ENCODE measurements around the gene UBAC1. TPM values are rescaled to one million over a fixed set of nuclear protein-coding genes. Genes with fewer than 3 reads are reported as not detected.

The UBAC1 gene
- total and polyA plus RNA-seq, 10 of the 15 experiments (the other 5 are each of a cell fraction or from before 2014, with no cell fraction given): 16.7 to 54.6 (median 38.5) TPM

DNA sequence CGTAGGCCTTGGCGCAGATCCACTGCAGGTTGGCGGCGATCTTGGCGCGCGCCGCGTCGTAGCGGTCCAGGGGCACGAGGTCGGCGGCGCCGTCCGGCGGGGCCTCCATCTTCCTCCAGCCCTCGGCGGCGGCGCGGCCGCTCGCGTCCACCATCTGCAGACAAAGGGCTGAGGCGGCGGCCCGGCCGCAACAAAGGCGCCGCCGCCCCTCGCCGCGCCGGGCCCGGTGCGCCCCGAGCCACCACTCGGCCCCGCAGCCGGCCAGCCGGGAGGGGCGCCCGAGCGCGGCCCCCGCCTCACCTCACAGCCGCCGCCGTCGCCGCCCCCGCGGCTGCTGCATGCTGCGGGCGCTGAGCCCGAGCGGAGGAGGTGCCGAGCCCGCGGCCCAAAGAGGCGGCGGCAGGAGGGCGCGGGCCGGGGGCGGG lies 54.2 kb downstream of the UBAC1 start (continued):
- TF ChIP-seq MEF2B (IDR thresholded peaks at IDR 0.05; ENCODE audit: partially characterized antibody, poor library complexity, severe bottlenecking): no peak
- TF ChIP-seq RBBP5 (conservative IDR thresholded peaks at IDR 0.05): no peak
- TF ChIP-seq SRF (IDR thresholded peaks at IDR 0.05; ENCODE audit: low read depth in 2 of 2, low read length in 2 of 2): no peak
- TF ChIP-seq, protein P1, sequence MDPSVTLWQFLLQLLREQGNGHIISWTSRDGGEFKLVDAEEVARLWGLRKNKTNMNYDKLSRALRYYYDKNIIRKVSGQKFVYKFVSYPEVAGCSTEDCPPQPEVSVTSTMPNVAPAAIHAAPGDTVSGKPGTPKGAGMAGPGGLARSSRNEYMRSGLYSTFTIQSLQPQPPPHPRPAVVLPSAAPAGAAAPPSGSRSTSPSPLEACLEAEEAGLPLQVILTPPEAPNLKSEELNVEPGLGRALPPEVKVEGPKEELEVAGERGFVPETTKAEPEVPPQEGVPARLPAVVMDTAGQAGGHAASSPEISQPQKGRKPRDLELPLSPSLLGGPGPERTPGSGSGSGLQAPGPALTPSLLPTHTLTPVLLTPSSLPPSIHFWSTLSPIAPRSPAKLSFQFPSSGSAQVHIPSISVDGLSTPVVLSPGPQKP (IDR thresholded peaks at IDR 0.05; ENCODE audit: low read depth, low read length): no peak
- no peak for TF ChIP-seq MTA2 (IDR thresholded peaks at IDR 0.05; ENCODE audit: low read depth)
- peak; percentile 21; the same call in 1 of the 2 replicates for TF ChIP-seq GATAD2B (conservative IDR thresholded peaks at IDR 0.05; ENCODE audit: low read depth)
- TF ChIP-seq BRCA1 (IDR thresholded peaks at IDR 0.05; ENCODE audit: low read depth, low read length): no peak
- TF ChIP-seq ESRRA (IDR thresholded peaks at IDR 0.05; ENCODE audit: low read length): no peak
- TF ChIP-seq, protein P2, sequence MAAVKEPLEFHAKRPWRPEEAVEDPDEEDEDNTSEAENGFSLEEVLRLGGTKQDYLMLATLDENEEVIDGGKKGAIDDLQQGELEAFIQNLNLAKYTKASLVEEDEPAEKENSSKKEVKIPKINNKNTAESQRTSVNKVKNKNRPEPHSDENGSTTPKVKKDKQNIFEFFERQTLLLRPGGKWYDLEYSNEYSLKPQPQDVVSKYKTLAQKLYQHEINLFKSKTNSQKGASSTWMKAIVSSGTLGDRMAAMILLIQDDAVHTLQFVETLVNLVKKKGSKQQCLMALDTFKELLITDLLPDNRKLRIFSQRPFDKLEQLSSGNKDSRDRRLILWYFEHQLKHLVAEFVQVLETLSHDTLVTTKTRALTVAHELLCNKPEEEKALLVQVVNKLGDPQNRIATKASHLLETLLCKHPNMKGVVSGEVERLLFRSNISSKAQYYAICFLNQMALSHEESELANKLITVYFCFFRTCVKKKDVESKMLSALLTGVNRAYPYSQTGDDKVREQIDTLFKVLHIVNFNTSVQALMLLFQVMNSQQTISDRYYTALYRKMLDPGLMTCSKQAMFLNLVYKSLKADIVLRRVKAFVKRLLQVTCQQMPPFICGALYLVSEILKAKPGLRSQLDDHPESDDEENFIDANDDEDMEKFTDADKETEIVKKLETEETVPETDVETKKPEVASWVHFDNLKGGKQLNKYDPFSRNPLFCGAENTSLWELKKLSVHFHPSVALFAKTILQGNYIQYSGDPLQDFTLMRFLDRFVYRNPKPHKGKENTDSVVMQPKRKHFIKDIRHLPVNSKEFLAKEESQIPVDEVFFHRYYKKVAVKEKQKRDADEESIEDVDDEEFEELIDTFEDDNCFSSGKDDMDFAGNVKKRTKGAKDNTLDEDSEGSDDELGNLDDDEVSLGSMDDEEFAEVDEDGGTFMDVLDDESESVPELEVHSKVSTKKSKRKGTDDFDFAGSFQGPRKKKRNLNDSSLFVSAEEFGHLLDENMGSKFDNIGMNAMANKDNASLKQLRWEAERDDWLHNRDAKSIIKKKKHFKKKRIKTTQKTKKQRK (IDR thresholded peaks at IDR 0.05; ENCODE audit: low read depth, low read length): no peak
- TF ChIP-seq PAX5 (IDR thresholded peaks at IDR 0.05; ENCODE audit: borderline replicate concordance, low read depth, low read length): no peak
- no peak for TF ChIP-seq FOXM1 (IDR thresholded peaks at IDR 0.05; ENCODE audit: low read depth, low read length)
- TF ChIP-seq DPF2 (IDR thresholded peaks at IDR 0.05): no peak
- no peak; the same call in 1 of the 2 replicates for TF ChIP-seq NR2F1 (conservative IDR thresholded peaks at IDR 0.05)
- no peak for TF ChIP-seq ZNF217 (IDR thresholded peaks at IDR 0.05)
- TF ChIP-seq, protein P3, sequence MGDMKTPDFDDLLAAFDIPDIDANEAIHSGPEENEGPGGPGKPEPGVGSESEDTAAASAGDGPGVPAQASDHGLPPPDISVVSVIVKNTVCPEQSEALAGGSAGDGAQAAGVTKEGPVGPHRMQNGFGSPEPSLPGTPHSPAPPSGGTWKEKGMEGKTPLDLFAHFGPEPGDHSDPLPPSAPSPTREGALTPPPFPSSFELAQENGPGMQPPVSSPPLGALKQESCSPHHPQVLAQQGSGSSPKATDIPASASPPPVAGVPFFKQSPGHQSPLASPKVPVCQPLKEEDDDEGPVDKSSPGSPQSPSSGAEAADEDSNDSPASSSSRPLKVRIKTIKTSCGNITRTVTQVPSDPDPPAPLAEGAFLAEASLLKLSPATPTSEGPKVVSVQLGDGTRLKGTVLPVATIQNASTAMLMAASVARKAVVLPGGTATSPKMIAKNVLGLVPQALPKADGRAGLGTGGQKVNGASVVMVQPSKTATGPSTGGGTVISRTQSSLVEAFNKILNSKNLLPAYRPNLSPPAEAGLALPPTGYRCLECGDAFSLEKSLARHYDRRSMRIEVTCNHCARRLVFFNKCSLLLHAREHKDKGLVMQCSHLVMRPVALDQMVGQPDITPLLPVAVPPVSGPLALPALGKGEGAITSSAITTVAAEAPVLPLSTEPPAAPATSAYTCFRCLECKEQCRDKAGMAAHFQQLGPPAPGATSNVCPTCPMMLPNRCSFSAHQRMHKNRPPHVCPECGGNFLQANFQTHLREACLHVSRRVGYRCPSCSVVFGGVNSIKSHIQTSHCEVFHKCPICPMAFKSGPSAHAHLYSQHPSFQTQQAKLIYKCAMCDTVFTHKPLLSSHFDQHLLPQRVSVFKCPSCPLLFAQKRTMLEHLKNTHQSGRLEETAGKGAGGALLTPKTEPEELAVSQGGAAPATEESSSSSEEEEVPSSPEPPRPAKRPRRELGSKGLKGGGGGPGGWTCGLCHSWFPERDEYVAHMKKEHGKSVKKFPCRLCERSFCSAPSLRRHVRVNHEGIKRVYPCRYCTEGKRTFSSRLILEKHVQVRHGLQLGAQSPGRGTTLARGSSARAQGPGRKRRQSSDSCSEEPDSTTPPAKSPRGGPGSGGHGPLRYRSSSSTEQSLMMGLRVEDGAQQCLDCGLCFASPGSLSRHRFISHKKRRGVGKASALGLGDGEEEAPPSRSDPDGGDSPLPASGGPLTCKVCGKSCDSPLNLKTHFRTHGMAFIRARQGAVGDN (IDR thresholded peaks at IDR 0.05): no peak
- no peak for TF ChIP-seq SREBF1 (IDR thresholded peaks at IDR 0.05; ENCODE audit: low read length)
- no peak for TF ChIP-seq RFX5 (IDR thresholded peaks at IDR 0.05; ENCODE audit: low read depth, low read length)
- TF ChIP-seq KLF5 (IDR thresholded peaks at IDR 0.05; ENCODE audit: partially characterized antibody): no peak
- no peak for TF ChIP-seq YBX1 (IDR thresholded peaks at IDR 0.05)
- no peak for TF ChIP-seq TAF1 (IDR thresholded peaks at IDR 0.05; ENCODE audit: borderline replicate concordance, low read depth, low read length)
- TF ChIP-seq EGR1 (IDR thresholded peaks at IDR 0.05; ENCODE audit: borderline replicate concordance in 1 of 2, low read depth in 2 of 2, low read length in 2 of 2): peak in 1 of 2 experiments; percentile 94; a peak in 2 of 3 replicates
